H1 (cell line): ENCODE data around the gene NOS1AP. TPM values are rescaled to one million over a fixed set of nuclear protein-coding genes. Genes with fewer than 3 reads are reported as not detected.

Experiments
- CTCF ChIA-PET: fragments of 300-600 bp; sonication (Branson Sonifier 250); formaldehyde crosslinking; loops from one replicate; lab custom pipeline; 2021; ENCODE audit not compliant: partially characterized antibody; lab: Charles Lee
- POLR2A ChIA-PET: fragments of 300-600 bp; sonication (Branson Sonifier 250); formaldehyde crosslinking; loops from one replicate; lab custom pipeline; 2021; ENCODE audit warnings: inconsistent platforms; ENCODE audit not compliant: partially characterized antibody; lab: Charles Lee
- DNase-seq, 2 experiments: peaks; one replicate each; pipeline versions ENCODE4 v3.0.0 to v3.0.0-alpha.2; 2010 to 2022; ENCODE audit warnings: low spot score in 2 of 2, low read depth in 1 of 2, mixed read lengths in 1 of 2
- FAIRE-seq: peaks from 2 replicates; lab custom pipeline; 2011; peaks lifted over from hg19 to GRCh38; lab: Jason Lieb, UNC
- H2AFZ ChIP-seq: 2 replicates; pipeline ENCODE4 v1.8.1; 2012; ENCODE audit warnings: low read length, inconsistent platforms
- H2AK5ac ChIP-seq: 2 replicates; pipeline ENCODE4 v1.6.1; 2013; ENCODE audit warnings: low read depth, low read length
- H2BK120ac ChIP-seq: replicated peaks from 2 replicates; pipeline ENCODE3; 2013; ENCODE audit warnings: low read depth, low read length, inconsistent platforms
- H2BK12ac ChIP-seq: 2 replicates; pipeline ENCODE4 v1.6.1; 2013; ENCODE audit warnings: low read depth, low read length
- H2BK15ac ChIP-seq: 2 replicates; pipeline ENCODE4 v1.6.1; 2013; ENCODE audit warnings: low read length
- H2BK20ac ChIP-seq: 2 replicates; pipeline ENCODE4 v1.6.1; 2013; ENCODE audit warnings: low read length
- H2BK5ac ChIP-seq: 2 replicates; pipeline ENCODE4 v1.6.1; 2013; ENCODE audit warnings: low read depth, low read length
- H3K14ac ChIP-seq: 2 replicates; pipeline ENCODE4 v1.6.1; 2013; ENCODE audit warnings: inconsistent platforms; ENCODE audit not compliant: insufficient read length
- H3K18ac ChIP-seq: 2 replicates; pipeline ENCODE4 v1.6.1; 2013; ENCODE audit warnings: low read length; ENCODE audit errors: extremely low read depth
- H3K23ac ChIP-seq: 2 replicates; pipeline ENCODE4 v1.6.1; 2013; ENCODE audit warnings: inconsistent platforms; ENCODE audit not compliant: insufficient read length
- H3K23me2 ChIP-seq: 2 replicates; pipeline ENCODE4 v1.6.1; 2013; ENCODE audit warnings: low read depth, low read length
- H3K27ac ChIP-seq: 2 replicates; pipeline ENCODE4 v1.6.1; 2011; ENCODE audit warnings: low read depth, low read length, inconsistent platforms
- H3K27me3 ChIP-seq, 4 experiments: replicated peaks in 1 of 4; 1 replicate in 1 of 4; 2 replicates in 3 of 4; pipeline versions ENCODE4 v1.6.1 to v1.8.1; 2011 to 2013; ENCODE audit warnings: low read length in 3 of 4, mild to moderate bottlenecking in 3 of 4, inconsistent platforms in 2 of 4, mixed read lengths in 2 of 4, moderate library complexity in 1 of 4; ENCODE audit not compliant: control insufficient read depth in 3 of 4, insufficient read depth in 3 of 4; ENCODE audit errors: extremely low read depth in 1 of 4
- H3K36me3 ChIP-seq, 4 experiments: 2 replicates each; pipeline versions ENCODE4 v1.6.1 to v1.8.1; 2011 to 2013; ENCODE audit warnings: mild to moderate bottlenecking in 4 of 4, low read length in 3 of 4, moderate library complexity in 2 of 4, control low read depth in 1 of 4, inconsistent platforms in 1 of 4; ENCODE audit not compliant: insufficient read depth in 4 of 4, control insufficient read depth in 2 of 4
- H3K4ac ChIP-seq: replicated peaks from 2 replicates; pipeline ENCODE3; 2013; ENCODE audit warnings: low read length, low read depth, mixed read lengths, inconsistent platforms; ENCODE audit not compliant: insufficient read length
- H3K4me1 ChIP-seq, 4 experiments: replicated peaks in 1 of 4; 1 replicate in 1 of 4; 2 replicates in 3 of 4; pipeline versions ENCODE4 v1.6.1 to v1.8.1; 2011 to 2013; ENCODE audit warnings: low read length in 3 of 4, inconsistent platforms in 2 of 4, mixed read lengths in 1 of 4; ENCODE audit not compliant: insufficient read depth in 4 of 4, control insufficient read depth in 3 of 4
- H3K4me2 ChIP-seq, 2 experiments: 2 replicates each; pipeline versions ENCODE4 v1.6.1 to v1.8.1; 2011 to 2013; ENCODE audit warnings: low read depth in 2 of 2, low read length in 2 of 2, control low read depth in 1 of 2, inconsistent platforms in 1 of 2, mild to moderate bottlenecking in 1 of 2; ENCODE audit not compliant: insufficient read depth in 1 of 2
- H3K4me3 ChIP-seq, 4 experiments: fragments of 200-600, 300-600 bp in 1 of 4; sonication (generic), shearing (Covaris generic), sonication (Bioruptor Twin) in 1 of 4; 2 replicates each; pipeline versions ENCODE4 v1.5.1 to v1.8.1; 2011 to 2016; ENCODE audit warnings: low read length in 4 of 4, low read depth in 3 of 4, control low read depth in 2 of 4, inconsistent platforms in 2 of 4, mild to moderate bottlenecking in 2 of 4, mixed read lengths in 1 of 4, moderate library complexity in 1 of 4; ENCODE audit not compliant: insufficient read depth in 2 of 4; ENCODE audit errors: extremely low read depth in 1 of 4
- H3K56ac ChIP-seq: replicated peaks from 2 replicates; pipeline ENCODE3; 2013; ENCODE audit warnings: low read depth, mild to moderate bottlenecking, mixed read lengths, low read length, inconsistent platforms; ENCODE audit not compliant: insufficient read length
- H3K79me1 ChIP-seq: 2 replicates; pipeline ENCODE4 v1.6.1; 2013; ENCODE audit warnings: low read depth, low read length, control low read depth
- H3K79me2 ChIP-seq, 2 experiments: 2 replicates each; pipeline versions ENCODE4 v1.6.1 to v1.8.1; 2012 to 2013; ENCODE audit warnings: low read length in 2 of 2, mild to moderate bottlenecking in 2 of 2, inconsistent platforms in 1 of 2; ENCODE audit not compliant: insufficient read depth in 2 of 2, control insufficient read depth in 1 of 2
- H3K9ac ChIP-seq, 4 experiments: replicated peaks in 1 of 4; 1 replicate in 1 of 4; 2 replicates in 3 of 4; pipeline versions ENCODE4 v1.6.1 to v1.8.1; 2011 to 2013; ENCODE audit warnings: low read depth in 3 of 4, low read length in 3 of 4, control low read depth in 2 of 4, mild to moderate bottlenecking in 2 of 4, moderate library complexity in 2 of 4, inconsistent platforms in 1 of 4; ENCODE audit errors: extremely low read depth in 1 of 4
- H3K9me3 ChIP-seq, 2 experiments: 2 replicates each; pipeline versions ENCODE4 v1.6.1 to v1.8.1; 2012 to 2013; ENCODE audit warnings: mild to moderate bottlenecking in 2 of 2, moderate library complexity in 2 of 2, control low read depth in 1 of 2, inconsistent platforms in 1 of 2, low read depth in 1 of 2, low read length in 1 of 2, mixed read lengths in 1 of 2; ENCODE audit not compliant: insufficient read depth in 2 of 2
- H4K20me1 ChIP-seq, 2 experiments: replicated peaks in 1 of 2; 2 replicates each; pipeline versions ENCODE3 to v1.8.1; 2011 to 2013; ENCODE audit warnings: inconsistent platforms in 2 of 2, low read length in 2 of 2, mild to moderate bottlenecking in 1 of 2; ENCODE audit not compliant: insufficient read depth in 2 of 2, control insufficient read depth in 1 of 2
- H4K5ac ChIP-seq: 2 replicates; pipeline ENCODE4 v1.6.1; 2013; ENCODE audit warnings: low read length, low read depth, mixed read lengths, inconsistent platforms; ENCODE audit not compliant: insufficient read length
- H4K8ac ChIP-seq: 2 replicates; pipeline ENCODE4 v1.8.0; 2013; ENCODE audit warnings: mild to moderate bottlenecking, moderate library complexity, low read length, inconsistent platforms; ENCODE audit not compliant: insufficient read depth; ENCODE audit errors: extremely low read depth
- H4K91ac ChIP-seq: replicated peaks from 2 replicates; pipeline ENCODE3; 2013; ENCODE audit warnings: low read length, mixed read lengths, inconsistent platforms; ENCODE audit not compliant: insufficient read length
- KDM1A ChIP-seq: fragments of 200-600, 300-600 bp; sonication (generic); IDR thresholded peaks from 2 replicates; pipeline ENCODE4 v1.7.1; 2016; ENCODE audit warnings: mild to moderate bottlenecking, low read length, borderline replicate concordance
- SIX5 ChIP-seq: IDR thresholded peaks from 2 replicates; pipeline ENCODE4 v1.6.1; 2011; ENCODE audit warnings: mild to moderate bottlenecking, low read depth, low read length
- polyA plus RNA-seq, 7 experiments: library from polyadenylated mRNA; depleted of rRNA in 3 of 7; stranded (reverse) in 5 of 7; unstranded in 2 of 7; fragments of >200 nt in 5 of 7; fragments of 200-250 nt in 2 of 7; gene quantifications; 1 replicate in 5 of 7; 2 replicates in 1 of 7; 4 replicates in 1 of 7; pipeline versions ENCODE4 v1.2.1 to v1.2.3, GENCODE V29; 2011 to 2013; ENCODE audit warnings: missing spikeins in 2 of 7, mixed read lengths in 2 of 7
- total RNA-seq: library from RNA; stranded (reverse); fragmentation: NEBNext Ultra II Directional; extraction: Animal tissue kit (Norgen Biotek cat#: 25700); gene quantifications from 2 replicates; pipeline ENCODE4 v1.2.1, GENCODE V29; 2021

NOS1AP gene
- total and polyA plus RNA-seq, 2 of the 8 experiments (the other 6 are each of a cell fraction or from before 2014, with no cell fraction given), result 2.4 to 12.1 TPM

DNA sequence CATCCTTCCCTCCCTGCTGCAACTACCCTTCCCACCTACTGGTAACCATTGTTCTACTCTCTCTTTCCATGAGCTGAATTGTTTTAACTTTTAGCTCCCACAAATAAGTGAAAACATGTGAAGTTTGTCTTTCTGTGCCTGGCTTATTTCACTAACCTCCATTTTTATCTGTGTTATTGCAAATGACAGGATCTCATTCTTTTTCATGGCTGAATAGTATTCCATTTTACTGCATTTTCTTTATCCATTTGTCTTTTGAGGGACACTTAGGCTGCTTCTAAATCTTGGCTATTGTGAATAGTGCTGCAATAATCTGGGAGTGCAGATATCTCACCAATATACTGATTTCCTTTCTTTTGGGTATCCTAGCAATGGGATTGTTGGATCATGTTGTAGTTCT, 80.6 kb downstream of the NOS1AP start:
- peaks cover 11 to 25% (median 20%) of the 10 kb centered on the region in 4 experiments for H3K4me1 ChIP-seq
- TF ChIP-seq KDM1A (peak; percentile 64; the same call in 1 of the 2 replicates), SIX5 (no peak)
- TF ChIP-seq, all 59 proteins: peak for 1
- Histone ChIP-seq H4K8ac (no peak overlapping the region), H3K23ac (no peak overlapping the region), H3K23me2 (no peaks in the 10 kb centered on the region), H3K56ac (no peak overlapping the region), H4K5ac (no peak overlapping the region), H3K4ac (no peak overlapping the region), H4K91ac (no peak overlapping the region), H2BK5ac (no peak overlapping the region), H2AFZ (no peak overlapping the region), H3K79me2 (peaks cover 0 to 46% of the 10 kb centered on the region in 2 experiments; a peak in 2 of 4 replicates), H3K4me3 (no peak overlapping the region), H3K27me3 (no peaks in the 10 kb centered on the region; a peak in 1 of 7 replicates), H2BK15ac (no peak overlapping the region), H3K14ac (no peak overlapping the region), H3K9ac (no peak overlapping the region), H3K79me1 (peaks cover 2% of the 10 kb centered on the region; the same call in 1 of the 2 replicates), H4K20me1 (no peaks in the 10 kb centered on the region), H3K9me3 (no peaks in the 10 kb centered on the region), H2BK20ac (no peak overlapping the region), H2AK5ac (no peak overlapping the region), H3K36me3 (no peaks in the 10 kb centered on the region), H2BK12ac (no peak overlapping the region), H3K18ac (no peak overlapping the region), H2BK120ac (no peak overlapping the region), H3K27ac (no peak overlapping the region), H3K4me2 (no peak overlapping the region)
- ChIA-PET CTCF (interaction anchor here (1.3 kb wide), 1 partner anchor 9 kb away, joined by 6 read pairs; no protein-coding TSS in a partner anchor), POLR2A (no interaction called here)
- no peak for DNase-seq
- no peak for FAIRE-seq
